Activated CD4-positive, CD25-positive, alpha-beta regulatory T cell treated with anti-CD3 and anti-CD28 coated beads, Interleukin-2, amount 50 U/mL, for 24 hours (primary cell): Measurements from ENCODE around the gene RALGPS1.

Experiments
- ATAC-seq, 2 donors: fragments of 150-1000 bp; cut with Tn5 transposase; one replicate each; pipeline ENCODE4 v1.10.0; 2021; ENCODE audit warnings: mild to moderate bottlenecking in 1 of 2, moderate library complexity in 1 of 2

The RALGPS1 gene

DNA sequence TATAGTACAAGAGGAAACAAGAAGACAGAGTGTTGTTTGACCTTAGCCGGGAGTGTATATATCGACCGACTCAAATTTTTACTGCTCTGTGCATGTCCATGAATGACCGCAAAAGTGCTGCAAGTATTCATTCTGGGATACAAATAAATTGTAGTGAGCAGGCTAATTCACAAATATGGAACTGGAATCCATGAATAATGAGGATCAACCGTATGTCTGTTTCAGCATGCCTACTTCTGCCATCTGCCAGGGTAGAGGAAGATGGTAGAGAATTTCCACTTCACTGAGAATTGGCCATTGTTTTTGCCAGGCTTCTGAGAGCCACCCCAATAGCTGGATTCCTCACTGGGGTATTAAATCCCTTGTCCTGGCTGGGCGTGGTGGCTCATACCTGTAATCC lies 8.5 kb upstream of the RALGPS1 start:
- no peak for ATAC-seq

DNA sequence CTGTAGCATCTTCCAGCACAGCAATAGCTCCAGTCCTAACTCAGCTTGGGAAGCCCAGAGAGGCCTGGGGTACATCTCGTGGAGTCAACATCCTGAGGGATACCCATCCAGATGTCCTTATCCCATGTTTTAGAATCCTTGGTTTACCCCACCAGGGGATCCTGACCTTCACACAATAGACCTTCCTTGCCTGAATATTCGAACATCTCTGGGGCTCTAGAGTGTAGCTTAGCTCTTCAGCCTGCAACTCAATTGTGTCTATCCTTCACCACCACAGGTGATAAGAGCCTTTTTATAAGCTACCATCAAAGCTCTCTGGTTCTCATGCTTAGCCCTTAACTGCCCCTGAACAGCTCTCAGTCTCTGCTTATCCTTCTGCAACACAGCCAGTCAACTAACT lies 7.5 kb upstream of the RALGPS1 start:
- no peak for ATAC-seq

DNA sequence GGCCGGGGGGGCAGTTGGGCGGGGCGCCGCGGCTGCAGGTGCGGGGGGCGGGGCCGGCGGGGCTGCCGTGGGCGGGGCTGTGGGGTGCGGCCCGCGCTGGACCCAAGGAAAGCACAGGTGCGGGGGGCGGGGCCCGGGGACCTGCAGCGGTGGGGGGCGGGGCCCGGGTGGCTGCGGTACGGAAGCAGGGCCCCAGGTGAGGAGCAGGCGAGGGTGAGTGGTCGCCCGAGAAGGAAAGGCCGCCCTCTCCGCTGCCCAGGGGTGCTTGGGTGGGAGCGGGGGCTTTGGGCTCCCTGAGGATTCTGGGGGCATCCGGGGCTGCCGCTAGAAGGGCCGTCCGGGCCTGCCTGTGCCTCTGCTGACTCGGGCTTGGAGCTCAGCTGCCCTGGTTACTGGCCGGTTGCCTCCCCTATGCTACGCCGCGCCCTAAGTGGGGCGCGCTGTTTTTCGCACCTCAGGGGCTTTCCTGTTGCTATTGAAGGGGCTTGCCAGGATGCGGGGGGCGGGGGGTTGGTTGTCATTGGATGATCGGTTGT lies 767 bp downstream of the RALGPS1 start:
- no peak for ATAC-seq

DNA sequence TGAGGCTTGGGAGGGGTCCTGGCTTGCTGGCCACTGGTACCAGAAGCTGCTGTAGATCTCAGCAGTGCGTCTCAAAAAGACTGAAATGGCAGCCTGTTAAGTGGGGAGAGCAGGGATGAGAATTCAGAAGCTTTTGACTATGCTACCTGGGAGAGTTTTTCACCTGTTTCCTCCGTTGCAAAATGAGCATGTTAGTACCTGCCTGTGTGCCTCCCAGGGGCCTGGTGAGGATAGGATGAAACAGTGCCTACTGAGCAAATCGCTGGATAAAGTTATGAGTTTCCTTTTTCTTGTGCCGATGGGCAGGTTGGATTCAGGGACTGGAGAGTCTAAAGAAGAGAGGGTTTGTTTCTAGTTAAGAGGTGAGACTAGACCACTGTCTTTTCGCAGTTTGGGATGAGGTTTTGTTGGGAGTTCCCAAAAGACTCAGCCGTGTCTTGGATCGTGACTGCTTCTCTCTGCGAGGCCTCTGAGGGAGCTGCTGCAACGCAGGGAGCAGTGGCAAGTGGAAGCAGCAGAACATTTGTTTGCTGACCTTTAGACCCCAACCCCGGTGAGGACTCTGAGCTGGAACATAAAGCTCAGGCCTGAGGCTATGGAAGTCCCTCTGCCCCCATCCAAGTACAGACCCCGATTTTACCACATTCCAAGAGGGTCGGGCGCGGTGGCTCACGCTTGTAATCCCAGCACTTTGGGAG lies 1.4 kb downstream of the RALGPS1 start:
- no peak for ATAC-seq

DNA sequence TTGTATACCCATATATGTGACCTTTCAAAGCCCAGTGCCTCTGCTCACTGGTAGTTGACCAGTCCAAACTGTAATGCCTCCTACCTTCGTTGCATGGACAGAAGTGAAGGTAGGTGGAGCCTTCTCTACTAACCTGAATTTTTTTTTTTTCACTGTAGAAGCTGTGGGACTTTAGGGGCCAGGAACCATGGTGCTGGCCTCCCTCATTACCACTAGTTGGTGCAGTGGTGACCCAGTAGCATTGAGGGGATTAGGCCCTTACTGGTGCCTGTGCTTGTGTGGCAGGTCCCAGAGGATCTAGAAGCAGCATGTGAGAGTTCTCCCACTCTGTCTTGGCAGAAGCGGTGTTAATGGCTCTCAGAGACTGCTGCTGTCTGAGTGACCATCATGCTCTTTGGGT lies 2.3 kb downstream of the RALGPS1 start:
- no peak for ATAC-seq

DNA sequence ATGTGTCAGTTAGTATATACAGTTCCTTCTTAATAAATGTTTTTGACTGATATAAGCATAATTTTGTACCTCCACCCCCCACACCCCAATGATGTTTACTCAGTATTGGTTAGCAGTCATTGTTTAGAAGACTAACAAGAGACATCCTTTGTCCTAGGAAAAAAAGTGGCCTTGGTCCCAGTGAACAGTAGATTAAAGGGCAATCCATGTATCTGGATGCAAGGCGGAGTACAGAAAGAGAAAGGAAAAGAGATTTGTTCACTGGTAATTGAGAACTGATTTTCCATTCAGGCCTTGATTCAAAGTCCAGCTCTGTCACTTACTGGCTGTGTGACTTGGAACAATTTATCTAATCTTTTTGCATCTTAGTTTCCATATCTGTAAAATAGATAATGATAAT lies 4.6 kb downstream of the RALGPS1 start:
- ATAC-seq: no peak

DNA sequence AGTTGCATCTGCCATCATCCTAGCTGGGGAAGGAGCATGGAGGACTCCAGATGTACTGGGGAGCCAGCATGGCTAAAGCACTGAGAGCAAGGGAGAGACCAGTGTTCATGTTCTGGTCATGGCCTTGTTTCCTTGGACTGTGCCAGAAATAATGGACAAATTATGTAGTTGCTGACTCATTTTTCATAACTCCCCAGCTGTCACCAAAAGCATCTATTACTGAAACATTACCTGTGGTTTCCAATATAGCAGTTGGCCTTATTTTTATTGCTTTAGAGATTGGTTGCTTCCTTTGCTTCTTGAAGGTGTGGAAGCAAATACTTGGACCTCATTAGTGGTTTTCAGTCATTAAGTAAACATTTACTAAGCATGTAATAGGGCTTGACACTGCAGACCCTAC lies 11.3 kb downstream of the RALGPS1 start:
- ATAC-seq: no peak

DNA sequence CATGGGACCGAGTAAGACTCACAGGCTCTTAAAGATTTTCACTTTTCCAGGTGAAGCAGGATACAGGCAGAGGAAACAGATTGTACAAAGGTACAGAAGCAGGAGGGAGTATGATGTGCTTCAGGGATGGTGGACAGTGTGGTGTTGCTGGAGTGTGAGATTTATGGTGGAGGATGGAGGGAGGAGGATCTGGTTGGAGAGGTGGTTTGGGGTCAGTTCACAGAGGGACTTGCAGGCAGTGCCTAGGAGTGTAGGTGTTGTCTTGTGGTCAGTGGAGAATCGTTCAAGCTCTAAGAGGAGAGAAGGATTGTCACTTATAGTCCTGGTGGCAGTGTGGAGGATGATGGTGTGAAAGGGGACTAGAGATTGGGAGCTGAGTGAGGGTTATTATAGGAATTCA lies 11.8 kb downstream of the RALGPS1 start:
- ATAC-seq: no peak

DNA sequence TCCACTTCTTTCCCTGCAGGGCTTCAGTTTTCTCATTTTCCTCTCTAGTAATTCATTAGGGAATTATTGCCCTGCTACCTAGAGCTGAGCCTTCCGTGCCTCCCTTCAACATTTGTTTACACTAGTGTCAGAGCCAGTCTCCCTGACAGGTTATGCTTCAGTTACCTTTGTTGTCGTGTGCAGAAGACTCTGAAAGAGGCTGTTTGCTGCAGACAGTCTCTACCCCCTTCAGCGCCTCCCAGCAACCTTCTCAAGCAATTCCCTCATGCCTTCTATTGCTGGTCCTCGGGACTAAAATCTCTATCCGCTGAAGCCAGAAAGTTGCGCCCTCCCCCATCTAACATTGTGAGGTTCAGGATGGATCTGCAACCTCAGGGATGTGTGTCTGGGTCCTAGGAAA lies 12.8 kb downstream of the RALGPS1 start:
- ATAC-seq: no peak

DNA sequence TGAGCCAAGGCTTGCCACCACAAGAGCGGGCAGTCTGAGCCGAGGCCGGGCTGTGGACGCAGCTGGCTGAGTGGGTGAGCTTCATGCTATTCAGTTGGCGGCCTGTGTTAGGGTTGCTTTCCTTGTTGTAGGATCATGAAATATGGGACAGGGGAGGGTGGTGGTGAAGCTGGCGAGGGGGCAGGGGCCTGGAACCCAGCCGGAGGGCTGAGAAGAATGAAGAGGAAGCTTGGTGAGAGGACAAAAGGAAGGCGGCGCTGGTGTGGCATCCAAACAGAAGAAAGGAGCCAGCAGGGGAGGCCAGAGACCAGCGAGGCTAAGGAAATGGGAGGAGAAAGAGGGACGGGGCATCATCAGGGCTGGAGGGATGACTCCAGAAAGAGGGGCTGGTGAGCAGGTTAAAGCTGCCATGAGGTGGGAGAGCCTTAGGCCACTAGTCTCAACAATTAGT lies 18.3 kb downstream of the RALGPS1 start:
- no peak for ATAC-seq

DNA sequence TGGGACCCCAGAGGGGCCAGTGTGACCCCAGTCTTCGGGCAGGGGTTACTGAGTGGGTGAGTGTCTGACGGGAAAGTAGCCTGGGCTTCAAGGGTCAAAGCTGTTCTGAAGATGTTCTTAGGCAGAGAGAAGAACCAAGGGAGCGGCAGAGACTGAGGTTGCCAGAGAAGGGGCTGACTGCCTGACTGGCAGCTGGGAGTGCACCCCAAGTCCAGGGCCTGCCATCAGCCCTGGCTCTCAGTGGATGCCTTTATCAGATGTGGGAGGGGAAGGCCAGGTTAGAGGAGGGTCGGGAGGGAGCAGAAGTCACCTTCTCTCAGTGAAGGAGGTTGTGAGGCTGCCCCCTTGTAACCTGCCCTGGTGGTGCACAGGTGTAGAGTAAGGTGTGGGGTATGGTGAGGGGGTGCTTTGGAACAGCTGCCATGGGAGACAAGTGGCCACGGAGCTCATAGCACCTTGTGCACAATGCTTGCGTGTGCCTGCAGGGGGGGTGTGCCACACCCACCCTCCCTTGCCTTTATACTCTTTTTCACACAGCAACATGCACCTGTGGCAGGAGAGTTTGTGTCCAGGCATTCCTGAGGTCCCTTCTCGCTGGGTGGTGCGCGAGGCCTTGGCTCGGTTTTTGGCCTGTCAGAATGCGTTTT lies 18.9 kb downstream of the RALGPS1 start:
- ATAC-seq: no peak

DNA sequence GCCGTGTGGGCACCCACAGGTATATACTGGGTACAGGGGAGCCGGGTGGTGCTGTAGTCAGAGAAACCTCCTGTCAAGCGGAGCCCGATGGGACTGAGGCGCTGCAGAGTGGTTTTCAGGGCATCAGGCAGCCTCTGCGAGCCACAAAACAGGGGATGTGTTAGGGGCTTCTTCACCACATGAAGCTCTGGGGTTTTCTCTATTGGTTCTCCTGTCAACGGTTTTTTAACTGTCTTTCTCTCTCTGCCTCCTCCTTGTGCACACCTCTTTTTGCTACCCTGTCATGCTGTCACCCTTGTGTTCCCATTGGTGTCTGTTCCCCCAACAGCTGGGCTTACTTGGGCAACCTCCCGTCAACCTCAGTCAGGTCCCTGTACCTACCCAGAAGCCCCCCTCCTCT lies 19.9 kb downstream of the RALGPS1 start:
- no peak for ATAC-seq

DNA sequence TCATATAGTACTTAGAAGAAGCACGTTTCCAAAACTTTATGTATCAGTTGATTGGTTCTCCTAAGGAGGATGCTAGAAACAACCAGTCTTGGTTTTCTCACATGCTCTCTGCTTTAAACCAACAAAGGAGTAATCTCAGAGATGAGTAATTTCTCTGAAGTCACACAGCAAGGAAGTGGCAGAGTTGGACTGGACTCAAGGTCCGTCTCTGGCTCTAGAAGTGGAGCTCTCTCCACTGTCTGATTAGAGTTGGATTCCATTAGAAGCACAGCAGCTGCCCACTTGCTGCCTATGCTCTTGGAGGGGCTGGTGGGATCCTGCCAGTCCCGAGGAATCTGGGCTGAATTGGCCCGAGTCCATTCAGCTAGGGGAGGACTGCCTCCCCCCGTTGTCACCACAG lies 21.0 kb downstream of the RALGPS1 start:
- no peak for ATAC-seq

DNA sequence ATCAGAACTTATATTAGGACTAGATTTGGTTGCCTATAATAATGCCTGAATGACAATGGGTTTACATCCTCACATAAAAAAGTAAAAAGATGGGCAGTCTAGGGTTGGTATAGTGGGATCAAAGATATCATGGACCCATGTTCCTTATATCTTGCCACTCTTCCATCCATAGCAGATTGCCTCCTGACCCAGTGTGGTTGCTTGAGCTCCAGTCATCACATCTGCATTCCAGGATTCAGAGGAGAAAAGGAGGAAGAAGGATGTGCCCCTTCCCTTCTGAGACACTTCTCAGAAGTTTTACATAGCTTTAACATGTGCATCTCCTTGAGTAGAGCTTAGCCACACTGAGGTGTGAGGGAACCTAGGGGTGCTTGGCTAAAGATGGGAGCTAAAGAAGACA lies 22.9 kb downstream of the RALGPS1 start:
- ATAC-seq: no peak

DNA sequence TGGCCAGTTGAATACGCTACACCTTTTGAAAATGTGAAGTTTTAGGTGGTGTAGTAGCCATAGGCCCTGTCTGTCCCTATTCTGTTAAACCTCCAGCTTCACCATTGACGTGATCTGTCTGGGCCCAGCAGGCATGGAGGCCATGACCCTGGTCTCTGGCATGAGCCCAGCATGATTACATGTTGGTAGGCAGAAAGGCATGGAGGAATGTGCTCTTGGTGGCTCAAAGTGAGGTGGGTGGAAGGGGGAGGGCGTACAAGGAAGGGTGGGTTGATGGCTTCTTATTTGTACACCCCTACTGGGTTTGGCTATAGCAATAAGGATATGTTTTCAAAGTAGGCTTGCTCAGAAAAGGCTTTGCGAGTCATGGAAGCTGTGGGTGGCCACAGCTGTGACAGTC lies 23.7 kb downstream of the RALGPS1 start:
- ATAC-seq: no peak

DNA sequence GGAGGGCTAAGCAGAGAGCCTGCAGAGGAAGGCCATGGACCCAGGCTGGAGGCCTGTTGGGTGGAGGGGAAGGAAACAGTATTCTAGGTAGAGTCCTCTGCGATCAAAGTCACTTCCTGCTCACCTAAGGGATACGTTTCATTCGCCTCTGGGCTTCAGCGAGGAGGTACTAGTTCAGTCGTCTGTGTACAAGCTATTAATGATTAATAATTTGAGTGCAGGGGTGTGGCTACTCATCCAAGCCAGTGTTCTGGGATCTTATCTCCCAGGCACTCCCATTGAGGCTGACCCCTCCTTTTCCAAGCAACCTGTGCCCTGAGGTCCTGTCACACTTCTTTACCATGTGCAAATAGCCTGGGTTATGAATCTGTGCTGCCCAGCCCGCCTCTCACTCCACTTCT lies 25.2 kb downstream of the RALGPS1 start:
- ATAC-seq: no peak

DNA sequence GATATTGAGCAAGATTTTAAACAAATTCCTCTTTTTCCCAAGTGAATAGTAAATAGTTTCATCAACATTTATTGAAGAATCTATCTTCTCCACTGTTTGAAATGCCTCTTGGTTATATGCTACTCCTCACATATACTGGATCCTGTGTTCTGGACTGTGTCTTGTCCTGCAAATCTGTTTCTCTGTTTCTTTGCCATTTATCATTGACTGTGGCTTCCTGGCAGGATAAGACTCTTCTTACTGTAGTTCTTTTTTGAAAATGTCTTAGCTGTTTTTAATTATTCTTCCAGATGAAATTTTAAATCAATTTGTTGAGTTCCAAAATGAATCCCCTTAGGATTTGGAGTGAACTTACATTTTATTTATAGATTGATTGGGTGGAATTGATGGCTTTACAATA lies 27.8 kb downstream of the RALGPS1 start:
- ATAC-seq: no peak

DNA sequence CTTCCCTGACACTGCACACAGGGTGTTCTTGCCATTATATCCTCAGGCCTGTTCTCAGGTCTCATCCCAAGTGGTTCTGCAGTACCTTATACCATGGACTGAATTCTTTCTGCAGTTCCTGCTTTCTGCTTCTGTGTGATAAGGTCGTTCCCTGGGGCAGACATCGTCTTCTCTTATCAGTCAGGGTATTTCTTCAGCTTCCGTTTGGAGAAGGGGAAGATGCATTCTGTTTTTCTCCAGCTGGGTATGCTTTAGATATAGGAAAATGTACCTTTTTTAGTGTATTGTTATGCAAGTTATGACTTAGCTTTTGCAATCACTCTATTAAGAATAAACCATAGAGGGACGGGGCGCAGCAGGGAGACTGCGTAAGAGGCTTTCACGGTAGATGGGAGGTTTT lies 31.1 kb downstream of the RALGPS1 start:
- no peak for ATAC-seq

DNA sequence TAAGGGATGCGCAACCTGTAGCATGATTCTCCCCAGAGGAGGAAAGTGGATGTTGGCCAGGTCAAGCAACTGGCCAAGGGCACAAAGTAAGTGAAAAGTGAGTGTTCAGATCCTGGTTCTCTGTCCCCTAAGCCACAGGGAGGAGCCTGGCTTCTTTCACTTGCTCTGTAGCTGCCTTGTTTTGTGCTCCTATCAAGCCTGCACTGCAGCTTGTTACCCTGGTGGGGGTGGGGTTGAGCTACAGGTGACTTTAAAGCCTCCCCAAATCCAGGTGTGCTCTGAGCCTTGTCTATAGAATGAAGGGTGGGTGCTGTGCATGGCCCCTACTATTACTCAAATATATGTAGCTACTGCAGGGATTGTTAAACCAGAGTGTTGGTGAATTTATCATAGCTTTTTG lies 32.9 kb downstream of the RALGPS1 start:
- ATAC-seq: no peak

DNA sequence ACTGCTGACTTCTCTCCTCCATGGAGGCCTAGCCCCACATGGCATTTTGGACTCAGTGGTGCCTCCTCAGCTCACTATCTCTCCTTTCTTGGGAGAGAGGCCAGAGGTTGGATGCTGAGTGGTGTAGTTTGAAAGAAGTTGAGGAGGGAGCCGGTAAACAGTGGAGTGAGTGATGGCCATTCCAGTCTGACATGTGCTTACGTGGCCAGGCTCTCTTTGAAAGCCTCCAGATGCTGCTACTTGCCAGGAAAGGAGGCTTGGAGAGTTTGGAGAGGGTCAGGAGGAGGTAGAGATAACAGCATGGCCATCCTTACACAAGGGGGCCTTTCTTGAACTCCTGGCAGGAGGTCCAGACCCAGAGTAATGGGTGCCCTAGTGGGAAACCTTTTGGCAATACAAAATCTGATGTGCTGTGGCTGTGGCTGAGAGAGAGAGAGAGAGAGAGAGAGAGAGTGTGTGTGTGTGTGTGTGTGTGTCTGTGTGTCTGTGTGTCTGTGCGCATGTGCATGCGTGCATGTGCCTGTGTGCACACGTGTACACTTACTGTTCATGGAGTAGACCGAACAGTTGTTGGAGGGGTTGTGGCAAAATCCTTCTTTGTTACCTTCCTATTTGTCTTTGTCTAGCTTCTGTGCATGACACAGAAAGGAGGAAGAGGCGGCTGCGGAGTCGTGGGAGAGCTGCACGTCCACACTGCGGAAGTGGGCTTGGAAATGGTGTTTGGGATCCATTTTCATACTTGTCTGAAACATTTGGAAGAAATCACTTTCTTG lies 37.8 kb downstream of the RALGPS1 start:
- no peak for ATAC-seq

DNA sequence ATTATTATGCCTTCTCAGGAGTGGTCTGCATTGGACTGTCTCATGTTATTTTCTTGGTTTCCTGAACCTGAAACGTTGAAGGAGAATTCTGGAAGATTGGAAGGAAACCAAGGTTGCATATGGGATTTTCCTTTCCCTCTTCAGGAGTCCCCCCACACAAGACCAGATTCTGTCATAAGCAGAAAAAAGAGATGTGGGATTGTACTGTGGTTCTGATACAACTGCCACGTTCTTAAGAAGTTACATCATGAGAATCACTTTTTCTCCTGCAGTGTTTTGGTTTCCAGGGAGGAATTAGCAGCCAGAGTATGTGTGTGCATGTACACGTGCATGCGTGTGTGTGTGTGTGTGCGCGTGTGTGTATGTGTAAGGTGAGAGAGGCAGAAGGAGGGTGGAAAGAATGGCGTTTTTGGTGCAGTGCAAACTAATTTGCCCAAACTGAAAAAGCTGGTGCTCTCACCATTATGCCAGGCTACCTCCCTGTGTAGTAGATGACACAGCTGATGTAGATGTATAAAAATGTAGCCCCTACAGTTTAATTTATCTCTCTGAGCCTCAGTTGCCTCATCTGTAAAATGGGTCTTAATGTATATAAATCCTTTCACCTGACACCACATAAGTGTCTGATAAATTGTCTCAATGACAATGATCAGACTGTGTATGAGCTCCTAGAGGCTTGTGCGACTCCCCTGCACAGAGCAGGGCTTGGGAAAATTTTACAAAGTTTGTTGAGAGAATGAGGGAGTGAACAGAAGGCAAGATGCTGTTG lies 38.6 kb downstream of the RALGPS1 start:
- ATAC-seq: no peak

DNA sequence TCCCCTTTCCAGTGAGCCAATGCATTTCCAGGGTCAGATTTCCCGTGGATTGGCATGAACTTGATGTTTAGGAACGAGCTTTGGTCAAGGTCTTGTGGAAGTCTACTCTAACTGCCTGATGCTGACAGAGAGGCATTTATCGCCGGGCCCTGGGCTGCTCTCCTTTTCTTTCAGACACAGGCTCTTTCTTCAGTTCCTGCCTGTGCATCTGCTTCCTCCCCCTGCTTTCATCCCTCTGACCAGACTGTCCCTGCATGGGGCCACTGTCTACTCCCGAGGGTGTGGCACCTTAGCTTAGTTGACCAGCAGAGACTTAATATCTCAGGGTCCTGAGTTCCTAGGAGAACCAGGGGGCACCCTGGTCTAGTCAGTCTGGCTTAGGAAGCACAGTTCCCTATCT lies 41.2 kb downstream of the RALGPS1 start:
- no peak for ATAC-seq
